HepG2 (cell line): Measurements from ENCODE around the gene RASL10A. TPM values are rescaled to one million over a fixed set of nuclear protein-coding genes. Genes with fewer than 3 reads are reported as not detected.

Source experiments
- BCL3 ChIP-seq: sonication (generic); formaldehyde crosslinking; IDR thresholded peaks from 2 replicates; pipeline ENCODE4 v1.5.1; 2020; ENCODE audit warnings: mild to moderate bottlenecking, missing genetic modification reagents, moderate library complexity
- KLF13 ChIP-seq: sonication (generic); formaldehyde crosslinking; IDR thresholded peaks from 2 replicates; pipeline ENCODE4 v1.4.0; 2020; ENCODE audit warnings: mild to moderate bottlenecking, missing genetic modification reagents
- MXI1 ChIP-seq: IDR thresholded peaks from 3 replicates; pipeline ENCODE4 v1.6.1; 2012; ENCODE audit warnings: low read depth, low read length, inconsistent platforms, borderline replicate concordance
- MYC ChIP-seq: sonication (generic); formaldehyde crosslinking; IDR thresholded peaks from 2 replicates; pipeline ENCODE4 v1.9.0; 2021; ENCODE audit warnings: missing genetic modification reagents, borderline replicate concordance
- PATZ1 ChIP-seq: sonication (generic); formaldehyde crosslinking; IDR thresholded peaks from 2 replicates; pipeline ENCODE4 v1.4.0; 2020; ENCODE audit warnings: missing genetic modification reagents
- TCF7 ChIP-seq: sonication (generic); IDR thresholded peaks from 2 replicates; pipeline ENCODE4 v1.6.1; 2016; ENCODE audit warnings: antibody characterized with exemption, low read depth
- ZFX ChIP-seq: sonication (generic); formaldehyde crosslinking; IDR thresholded peaks from 2 replicates; pipeline ENCODE4 v1.4.0; 2020; ENCODE audit warnings: mild to moderate bottlenecking, low read depth, missing genetic modification reagents, moderate library complexity
- ZHX1 ChIP-seq: sonication (generic); formaldehyde crosslinking; IDR thresholded peaks from 2 replicates; pipeline ENCODE4 v1.8.1; 2022; ENCODE audit warnings: low read depth, mild to moderate bottlenecking, missing genetic modification reagents
- ZNF343 ChIP-seq: sonication (generic); formaldehyde crosslinking; IDR thresholded peaks from 2 replicates; pipeline ENCODE4 v1.4.0; 2020; ENCODE audit warnings: mild to moderate bottlenecking, missing genetic modification reagents
- ZNF414 ChIP-seq: sonication (generic); formaldehyde crosslinking; IDR thresholded peaks from 2 replicates; pipeline ENCODE4 v1.5.0; 2020; ENCODE audit warnings: missing genetic modification reagents
- ZNF597 ChIP-seq: sonication (generic); formaldehyde crosslinking; IDR thresholded peaks from 2 replicates; pipeline ENCODE4 v1.5.0; 2020; ENCODE audit warnings: missing genetic modification reagents
- ZNF605 ChIP-seq: sonication (generic); formaldehyde crosslinking; IDR thresholded peaks from 2 replicates; pipeline ENCODE4 v1.8.0; 2022; ENCODE audit warnings: mild to moderate bottlenecking, missing genetic modification reagents
- ZNF609 ChIP-seq: sonication (generic); formaldehyde crosslinking; IDR thresholded peaks from 2 replicates; pipeline ENCODE4 v1.4.0; 2020; ENCODE audit warnings: mild to moderate bottlenecking, missing genetic modification reagents, borderline replicate concordance
- ZNF619 ChIP-seq: sonication (generic); formaldehyde crosslinking; IDR thresholded peaks from 2 replicates; pipeline ENCODE4 v1.4.0; 2020; ENCODE audit warnings: mild to moderate bottlenecking, missing genetic modification reagents
- ZSCAN12 ChIP-seq: sonication (generic); formaldehyde crosslinking; IDR thresholded peaks from 2 replicates; pipeline ENCODE4 v1.9.0; 2021; ENCODE audit warnings: mild to moderate bottlenecking, missing genetic modification reagents
- polyA plus RNA-seq, 8 experiments: library from polyadenylated mRNA; depleted of rRNA in 3 of 8; stranded (reverse) in 7 of 8; unstranded in 1 of 8; fragments of >200 nt; fragmentation: Illumina TruSeq in 4 of 8; extraction: Trizol in 4 of 8; gene quantifications; 2 replicates each; pipeline versions ENCODE4 v1.2.1 to v1.2.3, GENCODE V29; 2011 to 2016; ENCODE audit warnings: low read depth in 4 of 8, missing spikeins in 1 of 8, mixed read lengths in 1 of 8; ENCODE audit not compliant: insufficient read depth in 1 of 8
- total RNA-seq, 5 experiments: library from RNA; depleted of rRNA; stranded (reverse); fragments of >200 nt; fragmentation: Illumina TruSeq; extraction: Trizol; gene quantifications; 2 replicates each; pipeline ENCODE4 v1.2.3, GENCODE V29; 2016; ENCODE audit warnings: low read depth in 1 of 5

RASL10A gene
- total and polyA plus RNA-seq, 2 of the 13 experiments (the other 11 are each of a cell fraction or from before 2014, with no cell fraction given): 0.05 to 0.22 TPM

- TF ChIP-seq ZNF609 (CRISPR knock-in tag) (no peak), MXI1 (peak; percentile 20; the same call in 1 of the 3 replicates), ZHX1 (CRISPR knock-in tag) (peak; percentile 24; the same call in 1 of the 2 replicates), ZNF343 (CRISPR knock-in tag) (no peak; the same call in 1 of the 2 replicates), ZNF414 (no peak), KLF13 (CRISPR knock-in tag) (no peak), TCF7 (no peak), MYC (CRISPR knock-in tag) (peak; percentile 56; the same call in 1 of the 2 replicates), ZNF597 (CRISPR knock-in tag) (no peak), ZFX (CRISPR knock-in tag) (peak; percentile 89; the same call in 1 of the 2 replicates), ZSCAN12 (CRISPR knock-in tag) (0 out of 2 replicates have a peak, but pooled peaks have one; percentile 11), BCL3 (peak; percentile 65; the same call in 1 of the 2 replicates), ZNF605 (no peak), ZNF619 (CRISPR knock-in tag) (no peak), PATZ1 (CRISPR knock-in tag) (peak; percentile 24; the same call in 1 of the 2 replicates)
These were observed 46.8 kb downstream of the RASL10A start (continued) for GRCh38 chr22:29268511-29269229.
